ENCODE results near the gene CRYZL1.
"Not testable (repeated sequence)": the region's sequence is repeated elsewhere in the genome, so short reads cannot be mapped to it uniquely, and the experiment has no call there.

Gene CRYZL1

DNA sequence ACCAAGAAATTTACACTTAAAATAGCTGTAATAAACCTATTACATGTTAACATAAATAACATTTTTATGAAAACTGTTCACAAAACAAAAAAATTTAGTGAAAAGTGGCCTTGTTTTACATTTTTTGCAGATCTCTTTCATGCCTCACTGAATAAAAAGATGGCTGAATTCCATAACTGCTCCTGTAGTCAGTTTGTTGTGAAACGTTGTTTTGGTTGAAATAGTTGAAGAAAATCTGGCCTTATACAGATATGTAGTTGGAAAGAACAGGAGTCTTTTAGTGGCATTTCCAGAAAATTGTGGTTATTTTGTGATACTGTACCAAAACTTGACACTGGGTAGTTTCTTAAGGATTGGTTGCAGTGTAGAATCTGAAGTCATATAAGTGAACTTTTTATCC lies 18.9 kb upstream of the CRYZL1 start:
- DNase-seq = no peak

DNA sequence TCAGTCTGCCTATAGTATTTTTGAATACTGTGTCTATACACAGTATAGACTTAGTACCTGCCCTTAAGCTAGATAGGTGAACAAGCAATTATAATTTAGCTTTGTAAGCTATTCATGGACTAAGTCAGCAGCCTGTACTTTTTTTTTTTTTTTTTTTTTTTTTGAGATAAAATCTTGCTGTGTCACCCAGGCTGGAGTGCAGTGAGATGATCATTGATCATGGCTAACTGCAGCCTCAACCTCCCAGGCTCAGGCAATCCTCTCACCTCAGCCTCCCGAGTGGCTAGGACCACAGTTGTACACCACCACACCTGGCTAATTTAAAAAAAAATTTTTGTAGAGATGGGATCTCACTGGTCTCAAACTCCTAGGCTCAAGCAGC lies 18.0 kb upstream of the CRYZL1 start:
- no peak for DNase-seq

DNA sequence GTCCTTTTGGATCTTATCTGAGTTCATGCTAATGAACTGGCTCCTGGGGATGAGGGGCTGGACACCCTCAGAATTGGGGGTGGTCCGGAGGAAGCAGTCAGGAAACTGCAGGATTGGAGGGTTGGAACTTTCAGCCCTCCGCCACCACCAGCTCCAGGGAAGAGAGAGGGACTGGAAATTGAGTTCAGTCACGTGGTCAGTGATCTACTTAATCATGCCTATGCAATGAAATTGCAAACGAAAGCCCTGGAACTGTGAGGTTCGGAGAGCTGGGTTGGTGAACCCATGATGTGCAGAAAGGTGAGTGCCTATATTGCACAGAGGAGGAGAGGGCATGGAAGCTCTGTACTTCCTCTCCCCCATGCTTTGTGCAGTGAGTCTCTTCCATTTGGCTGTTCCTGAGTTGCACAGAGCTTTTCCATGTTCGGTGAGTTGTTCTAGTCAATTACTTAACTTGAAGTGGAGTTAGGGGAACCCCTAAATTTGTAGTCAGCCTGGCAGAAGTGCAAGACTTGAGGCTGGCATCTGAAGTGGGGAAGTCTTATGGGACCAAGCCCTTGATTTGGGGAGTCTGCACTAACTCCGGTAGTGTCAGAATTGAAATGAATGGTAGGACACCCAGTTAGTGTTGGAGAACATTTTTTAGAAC lies 17.5 kb upstream of the CRYZL1 start:
- DNase-seq = no peak

DNA sequence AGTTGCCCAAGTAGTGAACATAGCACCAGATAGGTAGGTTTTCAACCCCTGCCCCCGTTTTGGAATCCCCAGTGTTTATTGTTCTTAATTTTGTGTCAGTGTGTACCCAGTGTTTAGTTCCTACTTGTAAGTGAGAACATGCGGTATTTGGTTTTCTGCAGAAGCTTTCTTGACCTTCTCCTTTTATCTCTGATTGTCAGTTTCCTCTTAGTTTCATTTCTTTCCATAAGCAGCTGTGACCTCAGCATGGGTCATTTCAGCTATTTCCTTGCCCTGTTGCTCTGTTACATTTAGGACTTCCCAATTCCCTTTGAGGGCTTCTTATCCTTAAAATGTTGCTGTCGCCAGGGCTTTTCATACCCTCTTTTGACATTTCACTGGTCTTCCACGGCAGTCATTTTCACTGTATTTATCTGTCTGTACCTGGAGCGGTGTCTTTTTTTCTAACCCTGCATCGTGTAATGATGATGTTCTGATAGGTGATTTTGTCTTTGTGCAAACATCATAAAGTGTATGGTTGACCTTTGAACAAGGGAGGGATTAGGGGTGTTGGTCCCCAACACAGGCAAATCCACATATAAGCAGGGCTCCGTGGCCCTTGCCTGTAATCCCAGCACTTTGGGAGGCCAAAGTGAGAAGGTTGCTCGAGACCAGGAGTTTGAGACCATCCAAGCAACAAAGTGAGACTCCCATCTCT lies 15.7 kb upstream of the CRYZL1 start:
- DNase-seq = no peak

DNA sequence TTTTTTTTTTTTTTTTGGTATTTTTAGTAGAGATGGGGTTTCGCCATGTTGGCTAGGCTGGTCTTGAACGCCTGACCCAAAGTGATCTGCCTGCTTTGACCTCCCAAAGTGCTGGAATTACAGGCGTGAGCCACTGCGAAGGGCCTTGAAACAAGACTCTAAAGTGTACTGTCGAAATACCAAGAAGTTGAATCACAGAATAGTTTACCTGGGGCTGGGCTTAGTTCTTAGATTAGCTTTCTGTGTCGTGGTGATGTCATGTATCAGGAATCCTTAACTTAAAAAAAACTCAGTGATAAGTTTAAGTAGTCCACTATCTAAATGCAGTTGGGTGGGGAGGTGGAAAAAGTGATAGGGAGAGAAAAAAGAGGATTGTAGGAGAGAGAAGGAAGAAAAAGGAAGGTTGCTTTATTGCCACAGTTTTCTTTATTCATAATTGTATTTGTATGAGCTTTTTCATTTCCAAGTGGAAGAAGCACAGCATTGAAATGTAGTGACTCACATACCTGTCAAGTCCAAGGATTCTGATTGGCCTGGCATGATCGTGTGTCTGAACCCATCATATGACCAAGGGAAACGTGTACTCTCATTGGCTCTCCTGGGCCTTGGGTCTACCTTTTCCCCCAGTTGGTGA lies 14.2 kb upstream of the CRYZL1 start:
- DNase-seq = no peak

DNA sequence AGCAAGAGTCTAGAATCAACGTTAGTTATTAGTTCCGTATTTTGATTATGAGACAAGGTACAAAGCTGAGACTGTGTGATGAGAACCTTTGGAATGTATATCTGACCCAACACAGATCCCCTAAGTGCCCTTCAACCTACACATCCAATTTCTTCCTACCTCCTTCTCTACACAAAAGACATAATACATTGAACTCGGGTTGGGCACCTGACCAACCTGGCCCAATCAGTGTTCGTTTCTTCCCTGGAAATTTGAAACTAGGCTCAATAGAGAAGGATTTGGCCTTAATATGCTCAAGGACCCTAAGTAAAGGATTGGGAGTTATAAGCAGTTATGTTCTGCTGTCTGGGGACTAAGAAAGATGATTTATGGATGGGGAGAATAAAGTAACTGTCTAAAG lies 12.9 kb upstream of the CRYZL1 start:
- no peak for DNase-seq

DNA sequence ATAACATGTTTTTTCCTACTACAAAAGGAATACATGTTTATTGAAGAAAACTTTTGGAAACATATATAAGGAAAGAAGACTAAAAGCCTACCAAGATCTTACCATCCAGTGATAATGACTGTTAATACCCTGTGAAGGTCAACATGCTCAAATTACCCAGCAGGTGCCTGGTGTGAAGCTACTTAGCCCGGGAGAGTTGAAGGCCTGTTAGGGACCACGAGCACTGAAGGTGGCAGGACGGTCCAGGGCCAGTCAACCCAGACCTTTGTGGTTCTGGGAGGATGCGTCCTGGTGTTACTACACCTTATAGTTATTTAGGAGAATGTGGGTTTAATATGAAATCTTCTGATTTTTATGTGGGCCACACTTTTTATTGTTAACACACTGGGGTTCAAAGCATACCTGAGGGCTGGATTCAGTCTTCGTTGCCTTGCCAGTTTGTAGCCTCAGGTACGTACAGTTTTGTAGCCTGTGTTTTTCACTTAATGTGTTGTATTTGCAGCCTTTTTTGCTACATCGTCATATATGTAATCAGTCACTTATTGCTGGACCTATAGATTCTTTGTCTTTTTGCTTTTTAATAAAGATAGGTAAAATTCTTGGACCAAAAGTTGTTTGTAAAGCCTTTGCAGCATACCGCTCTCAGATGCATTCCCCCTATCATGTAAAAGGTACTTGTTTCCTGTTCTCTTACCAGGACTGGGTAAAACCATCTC lies 10.6 kb upstream of the CRYZL1 start:
- no peak for DNase-seq

DNA sequence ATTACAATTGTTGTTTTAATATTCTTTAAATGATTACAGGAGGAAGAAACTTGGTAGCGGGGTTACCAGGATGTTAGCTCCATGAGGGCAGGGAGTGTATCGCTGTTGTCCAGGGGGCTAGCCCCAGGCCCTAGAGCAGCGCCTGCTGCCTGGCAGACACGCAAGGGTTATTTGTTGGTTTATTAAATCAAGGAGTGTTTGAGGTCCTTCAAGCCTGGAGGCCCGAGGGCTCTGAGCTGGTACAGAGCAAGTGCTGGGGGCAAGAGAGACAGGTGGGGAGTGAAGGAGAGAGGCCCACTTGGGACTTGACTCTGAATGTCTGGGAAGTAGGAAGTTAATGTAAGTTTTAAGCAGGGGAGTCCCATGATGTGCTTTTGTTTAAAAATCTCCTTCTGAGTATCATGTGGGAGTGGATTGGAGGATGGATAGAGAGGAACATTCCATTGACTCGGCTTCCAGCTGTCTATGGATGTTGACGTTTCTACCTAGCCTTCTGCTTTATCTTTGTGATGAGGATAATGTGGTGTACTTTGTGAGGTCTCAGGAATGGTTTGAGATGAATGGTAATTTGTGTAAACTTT lies 9.5 kb upstream of the CRYZL1 start:
- DNase-seq = no peak

DNA sequence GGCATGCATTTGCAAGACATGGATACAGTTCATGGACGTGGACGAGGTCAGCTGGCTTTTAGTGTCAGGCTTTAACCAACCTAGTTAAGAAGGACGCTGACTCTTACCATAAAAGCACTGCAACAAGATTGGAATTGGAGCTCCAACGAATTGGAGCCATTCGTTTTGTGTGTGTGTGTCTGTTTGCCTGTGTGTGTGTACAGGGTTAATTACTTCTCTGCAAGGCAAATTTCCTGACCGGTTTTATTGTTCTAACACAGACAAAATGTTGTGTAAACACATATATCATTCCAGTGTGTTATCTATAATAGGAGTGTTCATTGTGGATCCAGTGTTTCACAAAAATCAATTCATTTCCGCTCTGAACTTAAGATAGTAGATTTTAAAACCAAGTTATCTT lies 8.7 kb upstream of the CRYZL1 start:
- no peak for DNase-seq

DNA sequence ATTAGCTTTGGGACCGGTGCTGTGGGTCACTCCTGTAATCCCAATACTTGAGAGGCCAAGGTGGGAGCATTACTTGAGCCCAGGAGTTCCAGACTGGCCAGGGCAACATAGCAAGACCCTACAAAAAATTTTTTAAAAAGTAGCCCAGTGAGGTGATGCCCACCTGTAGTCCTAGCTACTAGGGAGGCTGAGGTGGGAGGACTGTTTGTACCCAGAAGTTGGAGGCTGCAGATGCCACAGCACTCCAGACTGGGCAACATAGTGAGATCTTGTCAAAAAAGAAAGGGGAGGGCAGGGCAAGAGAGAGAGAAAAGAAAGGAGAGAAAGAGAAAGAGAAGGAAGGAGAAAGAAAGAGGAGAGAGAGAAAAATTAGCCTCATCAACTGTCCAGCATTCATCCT lies 7.0 kb upstream of the CRYZL1 start:
- DNase-seq = no peak

DNA sequence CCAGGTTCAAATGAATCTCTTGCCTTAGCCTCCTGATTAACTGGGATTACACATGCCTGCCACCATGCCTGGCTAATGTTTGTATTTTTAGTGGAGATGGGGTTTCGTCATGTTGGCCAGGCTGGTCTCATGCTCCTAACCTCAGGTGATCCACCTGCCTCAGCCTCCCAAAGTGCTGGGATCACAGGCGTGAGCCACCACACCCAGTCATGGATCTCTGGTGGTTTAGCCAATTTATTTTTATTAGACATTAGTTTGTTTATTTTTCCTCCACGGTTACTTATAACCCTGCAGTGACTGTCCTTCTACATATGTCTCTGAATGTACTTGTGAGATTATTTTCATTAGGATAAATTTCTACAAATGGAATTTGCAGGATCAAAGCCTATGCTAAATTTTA lies 6.0 kb upstream of the CRYZL1 start:
- DNase-seq = no peak

DNA sequence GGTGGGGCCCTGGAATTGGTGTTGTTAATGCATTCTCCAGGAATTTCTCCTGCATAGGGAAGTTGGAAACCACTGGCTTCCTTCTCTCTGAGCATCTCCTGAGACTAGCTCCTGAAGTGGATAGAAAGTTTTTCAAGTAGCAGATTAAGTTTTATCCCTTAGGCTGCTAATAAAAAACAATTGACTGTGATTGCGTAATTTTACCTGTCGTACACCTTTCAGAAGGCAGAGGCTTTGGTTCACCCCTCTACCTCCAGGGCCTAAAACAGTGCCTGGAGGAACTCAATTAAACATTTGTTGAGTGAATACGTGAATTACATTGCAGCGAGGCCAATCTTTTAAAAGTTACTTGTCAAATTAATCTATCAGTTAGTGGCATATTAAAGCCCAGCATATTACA lies 4.2 kb upstream of the CRYZL1 start:
- DNase-seq = no peak

DNA sequence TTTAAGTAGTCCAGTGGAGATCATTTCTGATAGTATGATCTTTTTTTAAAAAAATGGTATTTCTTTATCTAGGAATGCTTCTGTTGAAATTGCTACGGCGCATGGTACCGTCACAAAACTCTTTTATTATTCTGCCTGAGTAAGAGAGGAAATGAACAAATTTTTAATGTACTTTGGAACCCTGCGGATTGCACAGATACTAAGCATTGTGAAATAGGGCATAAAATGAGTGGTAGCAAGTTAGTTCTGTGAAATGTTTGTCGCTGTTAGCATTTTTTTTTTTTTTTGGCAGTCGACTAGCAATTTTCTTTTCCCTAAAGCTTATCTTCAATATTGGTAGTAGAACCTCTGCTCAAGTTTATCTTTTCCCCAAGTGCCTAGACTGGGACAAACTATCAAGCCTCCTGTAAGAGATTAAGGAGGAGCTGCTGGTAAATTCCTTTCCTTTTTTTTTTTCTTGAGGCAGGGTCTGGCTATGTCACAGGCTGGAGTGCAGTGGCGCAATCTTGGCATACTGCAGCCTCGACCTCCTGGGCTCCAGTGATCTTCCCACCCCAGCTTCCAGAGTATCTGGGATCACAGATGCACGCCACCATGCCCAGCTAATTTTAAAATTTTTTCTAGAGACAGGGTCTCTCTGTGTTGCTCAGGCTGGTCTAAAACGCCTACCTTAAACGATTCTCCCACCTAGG lies 3.0 kb upstream of the CRYZL1 start:
- no peak for DNase-seq

DNA sequence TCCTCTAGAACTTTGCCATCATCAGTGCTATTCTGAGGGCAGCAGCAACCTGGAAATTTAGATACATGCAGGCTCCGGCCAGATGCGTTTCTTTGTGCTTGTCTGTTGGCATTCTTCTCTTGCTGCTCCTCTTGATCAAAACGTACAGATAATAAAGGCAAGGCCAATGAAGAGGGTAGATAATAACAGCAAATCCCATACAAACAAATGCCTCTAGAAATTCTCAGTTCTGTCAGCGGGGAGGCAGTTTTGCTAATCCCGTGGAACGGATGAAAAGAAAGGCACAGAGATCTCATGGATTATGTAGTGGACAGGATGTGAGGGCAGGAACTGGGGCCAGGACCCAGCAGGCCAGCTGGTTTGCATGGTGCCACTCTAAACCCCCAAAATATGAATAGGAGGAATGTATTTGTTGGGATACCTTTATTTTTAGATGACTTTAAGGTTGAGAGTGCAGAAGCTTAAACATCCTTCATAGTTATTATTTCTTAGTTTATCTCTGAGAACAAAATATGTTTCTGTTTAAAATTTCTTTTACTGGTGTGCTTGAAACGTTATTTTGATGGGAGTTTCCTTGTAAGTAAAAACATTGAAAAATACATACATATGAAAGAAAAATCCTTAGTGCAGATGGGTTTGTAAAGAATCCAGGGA lies 2.2 kb upstream of the CRYZL1 start:
- no peak for DNase-seq

DNA sequence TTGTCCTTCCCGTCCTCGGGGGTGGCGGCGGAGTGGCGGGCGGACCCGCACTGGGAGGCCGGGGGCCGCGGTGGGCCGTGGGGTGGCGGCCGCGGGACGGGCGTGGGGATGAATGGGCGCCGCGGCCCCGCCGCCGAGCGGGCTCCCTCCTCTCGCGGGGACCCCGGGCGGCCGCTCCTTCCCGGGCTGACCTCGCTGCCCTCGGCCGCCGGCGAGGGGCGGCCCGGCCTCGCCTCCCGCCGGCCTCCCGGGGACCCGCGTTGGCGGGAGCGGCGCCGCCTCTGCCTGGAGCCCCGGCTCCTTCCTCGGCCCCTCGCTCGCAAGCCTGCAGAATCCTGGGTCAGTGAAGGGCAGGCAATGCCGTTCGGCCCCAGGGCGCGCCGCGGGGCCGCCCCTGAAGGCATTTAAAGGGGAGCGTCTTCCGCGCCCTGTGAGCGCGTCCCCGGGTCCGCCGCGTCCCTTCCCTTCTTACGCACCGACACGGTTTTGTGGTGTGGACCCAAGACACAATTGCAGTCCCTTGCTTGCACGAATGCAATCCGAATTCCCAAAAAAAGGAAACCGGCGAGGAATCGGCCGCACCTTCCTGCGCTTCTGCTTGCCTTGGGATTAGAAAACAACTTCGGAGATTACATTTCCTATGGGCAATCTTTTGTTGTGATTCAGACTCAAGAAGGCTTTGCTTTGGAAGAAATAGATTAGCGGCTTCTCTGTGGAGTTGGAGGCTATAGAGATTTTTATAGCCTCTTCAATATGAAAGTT lies 1.5 kb upstream of the CRYZL1 start:
- no peak for DNase-seq

DNA sequence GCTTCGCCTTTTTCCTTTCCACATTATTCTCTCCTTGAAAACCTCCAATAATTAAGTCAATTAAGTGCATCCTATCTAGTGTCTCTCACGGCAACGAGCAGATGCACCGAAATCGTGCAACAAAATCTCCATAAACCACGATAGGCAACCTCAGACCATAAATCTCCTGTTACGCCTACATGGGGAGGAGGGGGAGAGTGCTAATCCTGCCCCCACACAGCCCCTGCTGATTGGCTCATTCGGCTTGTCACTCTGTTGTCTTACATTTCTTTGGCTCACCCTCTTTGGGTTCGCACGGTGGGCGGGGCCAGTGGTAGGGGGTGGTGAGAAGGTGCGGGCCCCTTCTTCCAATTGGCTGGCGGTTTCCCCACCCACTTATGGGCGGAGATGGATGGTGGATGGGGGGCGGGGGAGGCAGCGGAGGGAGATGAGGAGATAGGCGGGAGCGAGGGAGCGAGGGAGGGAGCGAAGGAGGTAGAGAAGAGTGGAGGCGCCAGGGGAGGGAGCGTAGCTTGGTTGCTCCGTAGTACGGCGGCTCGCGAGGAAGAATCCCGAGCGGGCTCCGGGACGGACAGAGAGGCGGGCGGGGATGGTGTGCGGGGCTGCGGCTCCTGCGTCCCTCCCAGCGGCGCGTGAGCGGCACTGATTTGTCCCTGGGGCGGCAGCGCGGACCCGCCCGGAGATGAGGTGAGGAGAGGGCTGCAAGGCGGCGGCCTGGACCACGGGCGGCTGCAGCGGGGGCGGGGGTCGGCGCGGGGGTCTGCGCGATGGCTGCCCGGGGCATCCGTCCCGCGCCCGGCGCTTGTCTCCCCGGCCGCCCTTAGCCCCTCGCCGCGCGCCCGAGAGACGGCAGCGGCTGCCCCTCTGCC lies 720 bp upstream of the CRYZL1 start, which contains the start of gene ITSN1:
Gene ITSN1, plus strand, starts transcription at position 475 of the 869 bp plus-strand sequence. CDS start 76,328 bp downstream, outside the sequence.
- DNase-seq = peak; percentile 94

DNA sequence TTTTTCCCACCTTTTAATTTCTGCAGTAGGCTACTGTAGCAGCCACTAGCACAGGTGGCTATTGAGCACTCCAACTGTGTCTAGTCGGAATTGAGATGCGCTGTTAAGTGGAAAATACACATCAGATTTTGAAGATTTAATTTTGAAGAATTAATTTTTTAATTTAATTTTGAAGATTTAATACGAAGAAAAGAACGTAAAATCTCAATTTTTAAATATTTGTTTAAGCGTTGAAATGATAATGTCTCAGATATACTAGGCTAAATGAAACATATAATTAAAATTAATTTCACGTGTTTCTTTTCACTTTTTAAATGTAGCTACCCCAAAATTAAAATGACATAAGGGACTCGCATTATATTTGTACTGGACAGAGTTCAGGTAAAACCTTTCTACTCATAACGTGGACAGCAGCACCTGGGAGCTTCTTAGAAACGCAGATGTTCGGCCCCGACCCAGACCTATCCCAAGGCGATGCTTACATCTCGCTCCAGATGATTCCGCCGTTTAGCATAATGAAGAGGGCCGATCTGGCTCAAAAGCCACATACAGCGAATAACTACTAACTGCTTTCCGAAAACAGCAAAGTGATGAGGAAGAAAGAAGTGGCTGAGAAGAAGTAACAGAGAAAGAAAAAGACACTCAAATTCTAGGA lies 717 bp downstream of the CRYZL1 start:
- no peak for DNase-seq

DNA sequence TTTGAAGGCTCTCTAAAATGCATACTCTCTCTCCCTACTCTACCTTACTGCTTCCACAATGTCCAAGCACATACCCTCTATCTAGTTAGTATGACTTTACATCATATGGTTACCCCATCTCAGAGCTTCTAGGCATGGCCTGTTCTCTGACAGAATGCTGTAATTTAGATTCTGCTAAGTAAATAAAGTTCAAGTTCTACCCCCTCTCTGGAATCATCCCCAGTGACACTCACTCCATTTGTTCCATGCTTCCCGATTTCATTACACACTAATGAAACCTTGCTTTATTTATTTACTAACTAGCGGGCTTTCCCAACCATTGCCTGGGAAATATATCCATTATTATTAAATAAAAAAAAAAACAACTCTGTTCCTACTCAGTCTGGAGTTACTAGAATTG lies 7.3 kb downstream of the CRYZL1 start:
- no peak for DNase-seq

DNA sequence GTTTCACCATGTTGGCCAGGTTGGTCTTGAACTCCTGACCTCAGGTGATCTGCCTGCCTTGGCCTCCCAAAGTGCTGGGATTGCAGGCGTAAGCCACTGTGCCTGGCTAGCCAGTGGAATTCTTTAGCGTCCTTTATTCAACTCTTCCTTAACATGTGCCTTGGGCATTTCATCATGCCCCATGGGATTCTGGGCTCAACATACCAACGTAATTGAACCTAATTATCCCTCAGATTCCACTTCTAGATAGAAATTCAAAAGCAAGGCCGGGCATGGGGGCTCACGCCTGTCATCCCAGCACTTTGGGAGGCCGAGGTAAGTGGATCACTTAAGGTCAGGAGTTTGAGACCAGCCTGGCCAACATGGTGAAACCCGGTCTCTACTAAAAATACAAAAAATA lies 15.4 kb downstream of the CRYZL1 start:
- not testable (repeated sequence) for DNase-seq

DNA sequence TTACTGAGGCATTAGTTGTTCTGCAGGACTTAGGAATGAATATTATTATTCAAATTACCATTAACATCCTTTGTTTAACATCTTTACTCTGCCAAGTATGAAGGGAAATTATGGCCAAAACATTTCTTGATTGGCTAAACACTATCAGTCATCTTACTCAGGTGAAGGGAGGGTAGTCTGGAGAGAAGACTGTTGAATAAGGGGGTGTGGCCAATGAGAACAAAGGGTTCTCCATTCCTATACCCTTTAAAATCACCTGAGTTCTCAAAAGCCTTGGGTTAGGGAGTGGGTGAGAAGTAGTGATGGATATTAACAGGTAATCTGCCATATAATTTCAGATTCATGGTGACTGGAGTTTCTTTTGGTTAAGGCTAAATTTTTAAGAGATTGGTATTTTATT lies 19.3 kb downstream of the CRYZL1 start:
- DNase-seq = no peak
